HepG2 (cell line): ENCODE results near the gene ANKRD65. TPM values are rescaled to one million over a fixed set of nuclear protein-coding genes. Genes with fewer than 3 reads are reported as not detected.

ENCODE experiments used
- ATF1 ChIP-seq: IDR thresholded peaks from 2 replicates; pipeline ENCODE4 v1.6.1; 2016; ENCODE audit warnings: mild to moderate bottlenecking, control low read depth
- BORCS8-MEF2B ChIP-seq: sonication (generic); formaldehyde crosslinking; IDR thresholded peaks from 2 replicates; pipeline ENCODE4 v1.8.0; 2022; ENCODE audit warnings: mild to moderate bottlenecking, missing genetic modification reagents
- CBFB ChIP-seq: sonication (generic); formaldehyde crosslinking; IDR thresholded peaks from 2 replicates; pipeline ENCODE4 v1.4.0; 2020; ENCODE audit warnings: missing genetic modification reagents
- HCFC1 ChIP-seq: fragments of 150-350 bp; IDR thresholded peaks from 2 replicates; pipeline ENCODE4 v1.6.1; 2014; ENCODE audit warnings: low read depth, low read length
- HDAC1 ChIP-seq: sonication (generic); formaldehyde crosslinking; IDR thresholded peaks from 2 replicates; pipeline ENCODE4 v1.5.1; 2020; ENCODE audit warnings: mild to moderate bottlenecking, missing genetic modification reagents
- NR2F1 ChIP-seq, 2 experiments: fragments of 450-650 bp in 1 of 2; formaldehyde crosslinking in 1 of 2; IDR thresholded peaks; 2 replicates each; pipeline versions ENCODE4 v1.5.0 to v1.6.1; 2016 to 2020; ENCODE audit warnings: mild to moderate bottlenecking in 1 of 2, missing compliant biosample characterization in 1 of 2, missing genetic modification reagents in 1 of 2, moderate library complexity in 1 of 2
- SP4 ChIP-seq: sonication (generic); formaldehyde crosslinking; IDR thresholded peaks from 2 replicates; pipeline ENCODE4 v1.8.1; 2023; ENCODE audit warnings: mild to moderate bottlenecking, missing genetic modification reagents
- ZBTB1 ChIP-seq: sonication (generic); formaldehyde crosslinking; IDR thresholded peaks from 2 replicates; pipeline ENCODE4 v1.4.0; 2020; ENCODE audit warnings: missing genetic modification reagents, borderline replicate concordance
- ZFP62 ChIP-seq: sonication (generic); formaldehyde crosslinking; IDR thresholded peaks from 2 replicates; pipeline ENCODE4 v1.4.0; 2020; ENCODE audit warnings: missing genetic modification reagents
- ZNF550 ChIP-seq: sonication (generic); formaldehyde crosslinking; IDR thresholded peaks from 2 replicates; pipeline ENCODE4 v1.4.0; 2020; ENCODE audit warnings: mild to moderate bottlenecking, missing genetic modification reagents, borderline replicate concordance
- ZNF557 ChIP-seq: sonication (generic); formaldehyde crosslinking; IDR thresholded peaks from 2 replicates; pipeline ENCODE4 v1.4.0; 2020; ENCODE audit warnings: missing genetic modification reagents
- ZNF737 ChIP-seq: sonication (generic); formaldehyde crosslinking; IDR thresholded peaks from 2 replicates; pipeline ENCODE4 v1.5.0; 2020; ENCODE audit warnings: missing genetic modification reagents, mild to moderate bottlenecking, borderline replicate concordance
- polyA plus RNA-seq, 8 experiments: library from polyadenylated mRNA; depleted of rRNA in 3 of 8; stranded (reverse) in 7 of 8; unstranded in 1 of 8; fragments of >200 nt; fragmentation: Illumina TruSeq in 4 of 8; extraction: Trizol in 4 of 8; gene quantifications; 2 replicates each; pipeline versions ENCODE4 v1.2.1 to v1.2.3, GENCODE V29; 2011 to 2016; ENCODE audit warnings: low read depth in 4 of 8, missing spikeins in 1 of 8, mixed read lengths in 1 of 8; ENCODE audit not compliant: insufficient read depth in 1 of 8
- total RNA-seq, 5 experiments: library from RNA; depleted of rRNA; stranded (reverse); fragments of >200 nt; fragmentation: Illumina TruSeq; extraction: Trizol; gene quantifications; 2 replicates each; pipeline ENCODE4 v1.2.3, GENCODE V29; 2016; ENCODE audit warnings: low read depth in 1 of 5
- TF ChIP-seq, protein P1 (sequence below): sonication (generic); formaldehyde crosslinking; IDR thresholded peaks from 2 replicates; pipeline ENCODE4 v1.4.0; 2020; ENCODE audit warnings: mild to moderate bottlenecking, low read depth, missing genetic modification reagents
- TF ChIP-seq, protein P2 (sequence below): sonication (generic); formaldehyde crosslinking; IDR thresholded peaks from 2 replicates; pipeline ENCODE4 v1.5.1; 2020; ENCODE audit warnings: missing genetic modification reagents, mild to moderate bottlenecking, borderline replicate concordance
- TF ChIP-seq, protein P3 (sequence below): sonication (generic); formaldehyde crosslinking; IDR thresholded peaks from 2 replicates; pipeline ENCODE4 v1.4.0; 2020; ENCODE audit warnings: missing genetic modification reagents
- TF ChIP-seq, protein P4 (sequence below): sonication (generic); formaldehyde crosslinking; IDR thresholded peaks from 2 replicates; pipeline ENCODE4 v1.8.0; 2022; ENCODE audit warnings: mild to moderate bottlenecking, missing genetic modification reagents, moderate library complexity
- TF ChIP-seq, protein P5 (sequence below): sonication (generic); formaldehyde crosslinking; IDR thresholded peaks from 2 replicates; pipeline ENCODE4 v1.5.0; 2020; ENCODE audit warnings: missing genetic modification reagents

The ANKRD65 gene
- total and polyA plus RNA-seq, 2 of the 13 experiments (the other 11 are each of a cell fraction or from before 2014, with no cell fraction given): 12.1 to 30.1 TPM

DNA sequence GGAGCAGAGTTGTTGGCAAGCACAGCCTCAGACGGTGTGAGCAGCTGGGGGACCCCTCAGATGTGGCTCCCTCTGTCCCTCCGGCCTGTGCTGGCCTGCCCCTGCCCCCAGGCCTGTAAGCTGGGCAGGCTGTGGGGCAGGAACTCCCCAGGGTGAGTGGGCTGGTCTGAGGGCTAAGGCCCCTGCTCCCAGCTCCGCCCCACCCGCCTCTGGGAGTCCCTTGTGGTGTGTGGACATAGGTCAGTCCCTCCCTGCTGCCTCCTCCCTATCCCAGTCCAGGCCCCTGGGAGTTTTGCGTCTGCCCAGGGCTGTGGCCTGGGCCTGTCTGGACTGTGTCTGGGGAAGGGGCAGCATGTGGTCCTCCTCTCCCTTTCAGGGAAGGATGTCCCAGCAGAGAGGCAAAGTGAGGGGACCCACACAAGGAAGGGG, 10.8 kb upstream of the ANKRD65 start (continued):
- TF ChIP-seq, protein P1, sequence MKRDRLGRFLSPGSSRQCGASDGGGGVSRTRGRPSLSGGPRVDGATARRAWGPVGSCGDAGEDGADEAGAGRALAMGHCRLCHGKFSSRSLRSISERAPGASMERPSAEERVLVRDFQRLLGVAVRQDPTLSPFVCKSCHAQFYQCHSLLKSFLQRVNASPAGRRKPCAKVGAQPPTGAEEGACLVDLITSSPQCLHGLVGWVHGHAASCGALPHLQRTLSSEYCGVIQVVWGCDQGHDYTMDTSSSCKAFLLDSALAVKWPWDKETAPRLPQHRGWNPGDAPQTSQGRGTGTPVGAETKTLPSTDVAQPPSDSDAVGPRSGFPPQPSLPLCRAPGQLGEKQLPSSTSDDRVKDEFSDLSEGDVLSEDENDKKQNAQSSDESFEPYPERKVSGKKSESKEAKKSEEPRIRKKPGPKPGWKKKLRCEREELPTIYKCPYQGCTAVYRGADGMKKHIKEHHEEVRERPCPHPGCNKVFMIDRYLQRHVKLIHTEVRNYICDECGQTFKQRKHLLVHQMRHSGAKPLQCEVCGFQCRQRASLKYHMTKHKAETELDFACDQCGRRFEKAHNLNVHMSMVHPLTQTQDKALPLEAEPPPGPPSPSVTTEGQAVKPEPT (CRISPR knock-in tag): 0 out of 2 replicates have a peak, but pooled peaks have one; percentile 60
- TF ChIP-seq, protein P2, sequence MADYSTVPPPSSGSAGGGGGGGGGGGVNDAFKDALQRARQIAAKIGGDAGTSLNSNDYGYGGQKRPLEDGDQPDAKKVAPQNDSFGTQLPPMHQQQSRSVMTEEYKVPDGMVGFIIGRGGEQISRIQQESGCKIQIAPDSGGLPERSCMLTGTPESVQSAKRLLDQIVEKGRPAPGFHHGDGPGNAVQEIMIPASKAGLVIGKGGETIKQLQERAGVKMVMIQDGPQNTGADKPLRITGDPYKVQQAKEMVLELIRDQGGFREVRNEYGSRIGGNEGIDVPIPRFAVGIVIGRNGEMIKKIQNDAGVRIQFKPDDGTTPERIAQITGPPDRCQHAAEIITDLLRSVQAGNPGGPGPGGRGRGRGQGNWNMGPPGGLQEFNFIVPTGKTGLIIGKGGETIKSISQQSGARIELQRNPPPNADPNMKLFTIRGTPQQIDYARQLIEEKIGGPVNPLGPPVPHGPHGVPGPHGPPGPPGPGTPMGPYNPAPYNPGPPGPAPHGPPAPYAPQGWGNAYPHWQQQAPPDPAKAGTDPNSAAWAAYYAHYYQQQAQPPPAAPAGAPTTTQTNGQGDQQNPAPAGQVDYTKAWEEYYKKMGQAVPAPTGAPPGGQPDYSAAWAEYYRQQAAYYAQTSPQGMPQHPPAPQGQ (CRISPR knock-in tag): 0 out of 2 replicates have a peak, but pooled peaks have one; percentile 67
- TF ChIP-seq, protein P3, sequence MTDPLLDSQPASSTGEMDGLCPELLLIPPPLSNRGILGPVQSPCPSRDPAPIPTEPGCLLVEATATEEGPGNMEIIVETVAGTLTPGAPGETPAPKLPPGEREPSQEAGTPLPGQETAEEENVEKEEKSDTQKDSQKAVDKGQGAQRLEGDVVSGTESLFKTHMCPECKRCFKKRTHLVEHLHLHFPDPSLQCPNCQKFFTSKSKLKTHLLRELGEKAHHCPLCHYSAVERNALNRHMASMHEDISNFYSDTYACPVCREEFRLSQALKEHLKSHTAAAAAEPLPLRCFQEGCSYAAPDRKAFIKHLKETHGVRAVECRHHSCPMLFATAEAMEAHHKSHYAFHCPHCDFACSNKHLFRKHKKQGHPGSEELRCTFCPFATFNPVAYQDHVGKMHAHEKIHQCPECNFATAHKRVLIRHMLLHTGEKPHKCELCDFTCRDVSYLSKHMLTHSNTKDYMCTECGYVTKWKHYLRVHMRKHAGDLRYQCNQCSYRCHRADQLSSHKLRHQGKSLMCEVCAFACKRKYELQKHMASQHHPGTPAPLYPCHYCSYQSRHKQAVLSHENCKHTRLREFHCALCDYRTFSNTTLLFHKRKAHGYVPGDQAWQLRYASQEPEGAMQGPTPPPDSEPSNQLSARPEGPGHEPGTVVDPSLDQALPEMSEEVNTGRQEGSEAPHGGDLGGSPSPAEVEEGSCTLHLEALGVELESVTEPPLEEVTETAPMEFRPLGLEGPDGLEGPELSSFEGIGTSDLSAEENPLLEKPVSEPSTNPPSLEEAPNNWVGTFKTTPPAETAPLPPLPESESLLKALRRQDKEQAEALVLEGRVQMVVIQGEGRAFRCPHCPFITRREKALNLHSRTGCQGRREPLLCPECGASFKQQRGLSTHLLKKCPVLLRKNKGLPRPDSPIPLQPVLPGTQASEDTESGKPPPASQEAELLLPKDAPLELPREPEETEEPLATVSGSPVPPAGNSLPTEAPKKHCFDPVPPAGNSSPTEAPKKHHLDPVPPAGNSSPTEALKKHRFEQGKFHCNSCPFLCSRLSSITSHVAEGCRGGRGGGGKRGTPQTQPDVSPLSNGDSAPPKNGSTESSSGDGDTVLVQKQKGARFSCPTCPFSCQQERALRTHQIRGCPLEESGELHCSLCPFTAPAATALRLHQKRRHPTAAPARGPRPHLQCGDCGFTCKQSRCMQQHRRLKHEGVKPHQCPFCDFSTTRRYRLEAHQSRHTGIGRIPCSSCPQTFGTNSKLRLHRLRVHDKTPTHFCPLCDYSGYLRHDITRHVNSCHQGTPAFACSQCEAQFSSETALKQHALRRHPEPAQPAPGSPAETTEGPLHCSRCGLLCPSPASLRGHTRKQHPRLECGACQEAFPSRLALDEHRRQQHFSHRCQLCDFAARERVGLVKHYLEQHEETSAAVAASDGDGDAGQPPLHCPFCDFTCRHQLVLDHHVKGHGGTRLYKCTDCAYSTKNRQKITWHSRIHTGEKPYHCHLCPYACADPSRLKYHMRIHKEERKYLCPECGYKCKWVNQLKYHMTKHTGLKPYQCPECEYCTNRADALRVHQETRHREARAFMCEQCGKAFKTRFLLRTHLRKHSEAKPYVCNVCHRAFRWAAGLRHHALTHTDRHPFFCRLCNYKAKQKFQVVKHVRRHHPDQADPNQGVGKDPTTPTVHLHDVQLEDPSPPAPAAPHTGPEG (CRISPR knock-in tag): 0 out of 2 replicates have a peak, but pooled peaks have one; percentile 24
- peak; percentile 64 for TF ChIP-seq BORCS8-MEF2B (CRISPR knock-in tag)
- TF ChIP-seq ZBTB1 (CRISPR knock-in tag): no peak
- TF ChIP-seq ATF1 (CRISPR knock-in tag): no peak
- TF ChIP-seq, protein P4, sequence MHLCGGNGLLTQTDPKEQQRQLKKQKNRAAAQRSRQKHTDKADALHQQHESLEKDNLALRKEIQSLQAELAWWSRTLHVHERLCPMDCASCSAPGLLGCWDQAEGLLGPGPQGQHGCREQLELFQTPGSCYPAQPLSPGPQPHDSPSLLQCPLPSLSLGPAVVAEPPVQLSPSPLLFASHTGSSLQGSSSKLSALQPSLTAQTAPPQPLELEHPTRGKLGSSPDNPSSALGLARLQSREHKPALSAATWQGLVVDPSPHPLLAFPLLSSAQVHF (CRISPR knock-in tag): 0 out of 2 replicates have a peak, but pooled peaks have one; percentile 19
- no peak for TF ChIP-seq ZNF550 (CRISPR knock-in tag)
- TF ChIP-seq CBFB (CRISPR knock-in tag): peak; percentile 49
- peak in 1 of 2 experiments; percentile 83; a peak in 2 of 4 replicates for TF ChIP-seq NR2F1 (CRISPR knock-in tag; IDR thresholded peaks at IDR 0.05)
- TF ChIP-seq ZNF737 (CRISPR knock-in tag): no peak
- peak; percentile 75 for TF ChIP-seq SP4 (CRISPR knock-in tag)
- TF ChIP-seq, protein P5, sequence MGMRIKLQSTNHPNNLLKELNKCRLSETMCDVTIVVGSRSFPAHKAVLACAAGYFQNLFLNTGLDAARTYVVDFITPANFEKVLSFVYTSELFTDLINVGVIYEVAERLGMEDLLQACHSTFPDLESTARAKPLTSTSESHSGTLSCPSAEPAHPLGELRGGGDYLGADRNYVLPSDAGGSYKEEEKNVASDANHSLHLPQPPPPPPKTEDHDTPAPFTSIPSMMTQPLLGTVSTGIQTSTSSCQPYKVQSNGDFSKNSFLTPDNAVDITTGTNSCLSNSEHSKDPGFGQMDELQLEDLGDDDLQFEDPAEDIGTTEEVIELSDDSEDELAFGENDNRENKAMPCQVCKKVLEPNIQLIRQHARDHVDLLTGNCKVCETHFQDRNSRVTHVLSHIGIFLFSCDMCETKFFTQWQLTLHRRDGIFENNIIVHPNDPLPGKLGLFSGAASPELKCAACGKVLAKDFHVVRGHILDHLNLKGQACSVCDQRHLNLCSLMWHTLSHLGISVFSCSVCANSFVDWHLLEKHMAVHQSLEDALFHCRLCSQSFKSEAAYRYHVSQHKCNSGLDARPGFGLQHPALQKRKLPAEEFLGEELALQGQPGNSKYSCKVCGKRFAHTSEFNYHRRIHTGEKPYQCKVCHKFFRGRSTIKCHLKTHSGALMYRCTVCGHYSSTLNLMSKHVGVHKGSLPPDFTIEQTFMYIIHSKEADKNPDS (CRISPR knock-in tag): no peak
- no peak for TF ChIP-seq ZFP62 (CRISPR knock-in tag)
- peak; percentile 64; the same call in 1 of the 2 replicates for TF ChIP-seq HDAC1 (CRISPR knock-in tag)
- no peak for TF ChIP-seq ZNF557
- TF ChIP-seq HCFC1: no peak
